Activated T-cell treated with anti-CD3 and anti-CD28 coated beads, Interleukin-2, amount 50 U/mL, for 24 hours (primary cell): Measurements from ENCODE around the gene BANP.
"Not testable (repeated sequence)": the region's sequence is repeated elsewhere in the genome, so short reads cannot be mapped to it uniquely, and the experiment has no call there.

ENCODE experiments used
- DNase-seq: peaks from one replicate; pipeline ENCODE4 v3.0.0-alpha.2; 2020
- H3K27ac Mint-ChIP-seq: 2 replicates; pipeline ENCODE4 v1.8.0; 2020; ENCODE audit warnings: mild to moderate bottlenecking, mixed read lengths
- H3K27me3 Mint-ChIP-seq: 2 replicates; pipeline ENCODE4 v1.8.0; 2020; ENCODE audit warnings: mixed read lengths
- H3K36me3 Mint-ChIP-seq: 2 replicates; pipeline ENCODE4 v1.8.0; 2020; ENCODE audit warnings: low read depth, mixed read lengths
- H3K4me1 Mint-ChIP-seq: 2 replicates; pipeline ENCODE4 v1.8.0; 2020; ENCODE audit warnings: low read depth, mixed read lengths
- H3K4me3 Mint-ChIP-seq: 2 replicates; pipeline ENCODE4 v1.8.0; 2020; ENCODE audit warnings: mild to moderate bottlenecking, moderate library complexity, mixed read lengths
- H3K9me3 Mint-ChIP-seq: 2 replicates; pipeline ENCODE4 v1.8.0; 2020; ENCODE audit warnings: mixed read lengths

Gene BANP

GRCh38 chr16:87963400-87963799 lies 12.2 kb downstream of the BANP start:
- DNase-seq: peak; percentile 74
- peaks cover 86% of the 10 kb centered on the region for H3K4me1 Mint-ChIP-seq
- peak overlapping the region; percentile 98 for H3K27ac Mint-ChIP-seq

GRCh38 chr16:87964049-87964659 lies 12.9 kb downstream of the BANP start:
- Mint-ChIP-seq H3K4me3 (peak overlapping the region; percentile 61), H3K27me3 (no peaks in the 10 kb centered on the region), H3K27ac (peak overlapping the region; percentile 98), H3K9me3 (no peaks in the 10 kb centered on the region), H3K4me1 (peaks cover 85% of the 10 kb centered on the region), H3K36me3 (peaks cover 20% of the 10 kb centered on the region)
- no peak for DNase-seq

More at GRCh38 chr16:87963400-87963799, 12.2 kb downstream of the BANP start:
- Mint-ChIP-seq H3K9me3 (no peaks in the 10 kb centered on the region), H3K36me3 (peaks cover 20% of the 10 kb centered on the region), H3K27me3 (no peaks in the 10 kb centered on the region), H3K4me3 (peak overlapping the region; percentile 61)

GRCh38 chr16:87965417-87965816 lies 14.2 kb downstream of the BANP start:
- peaks cover 26% of the 10 kb centered on the region for H3K36me3 Mint-ChIP-seq
- no peak overlapping the region for H3K4me3 Mint-ChIP-seq
- H3K27ac Mint-ChIP-seq: peak overlapping the region; percentile 98
- no peak for DNase-seq
- H3K27me3 Mint-ChIP-seq: no peaks in the 10 kb centered on the region
- H3K4me1 Mint-ChIP-seq: peaks cover 80% of the 10 kb centered on the region
- no peaks in the 10 kb centered on the region for H3K9me3 Mint-ChIP-seq

GRCh38 chr16:87966064-87966645 lies 14.9 kb downstream of the BANP start:
- DNase-seq: no peak
- Mint-ChIP-seq H3K4me3 (peak overlapping the region; percentile 53), H3K27me3 (no peaks in the 10 kb centered on the region), H3K4me1 (peaks cover 76% of the 10 kb centered on the region), H3K36me3 (peaks cover 26% of the 10 kb centered on the region), H3K27ac (peak overlapping the region; percentile 87), H3K9me3 (peaks cover 3% of the 10 kb centered on the region)

GRCh38 chr16:87966685-87967185 lies 15.5 kb downstream of the BANP start:
- Mint-ChIP-seq H3K27me3 (no peaks in the 10 kb centered on the region), H3K27ac (peak overlapping the region; percentile 87), H3K36me3 (peaks cover 27% of the 10 kb centered on the region), H3K4me1 (peaks cover 71% of the 10 kb centered on the region), H3K9me3 (peaks cover 9% of the 10 kb centered on the region), H3K4me3 (peak overlapping the region; percentile 53)
- no peak for DNase-seq

- peaks cover 41% of the 10 kb centered on the region for H3K36me3 Mint-ChIP-seq
- no peak overlapping the region for H3K4me3 Mint-ChIP-seq
- peak overlapping the region; percentile 34 for H3K27ac Mint-ChIP-seq
- no peaks in the 10 kb centered on the region for H3K27me3 Mint-ChIP-seq
- peaks cover 67% of the 10 kb centered on the region for H3K4me1 Mint-ChIP-seq
- DNase-seq: no peak
- peaks cover 11% of the 10 kb centered on the region for H3K9me3 Mint-ChIP-seq
Observed at GRCh38 chr16:87968541-87968940, 17.3 kb downstream of the BANP start.

- Mint-ChIP-seq H3K4me3 (no peak overlapping the region), H3K27ac (no peak overlapping the region), H3K36me3 (peaks cover 49% of the 10 kb centered on the region), H3K4me1 (peaks cover 58% of the 10 kb centered on the region), H3K27me3 (no peaks in the 10 kb centered on the region), H3K9me3 (peaks cover 11% of the 10 kb centered on the region)
- DNase-seq: no peak
Observed at GRCh38 chr16:87970186-87970585, 19.0 kb downstream of the BANP start.

GRCh38 chr16:87971933-87972332 lies 20.7 kb downstream of the BANP start:
- Mint-ChIP-seq H3K27me3 (no peaks in the 10 kb centered on the region), H3K4me1 (peaks cover 52% of the 10 kb centered on the region), H3K36me3 (peaks cover 64% of the 10 kb centered on the region), H3K27ac (no peak overlapping the region), H3K9me3 (peaks cover 11% of the 10 kb centered on the region), H3K4me3 (no peak overlapping the region)
- no peak for DNase-seq

GRCh38 chr16:87973717-87974116 lies 22.5 kb downstream of the BANP start:
- no peak for DNase-seq
- H3K27me3 Mint-ChIP-seq: no peaks in the 10 kb centered on the region
- peaks cover 71% of the 10 kb centered on the region for H3K36me3 Mint-ChIP-seq
- H3K27ac Mint-ChIP-seq: peak overlapping the region; percentile 16
- H3K9me3 Mint-ChIP-seq: peaks cover 11% of the 10 kb centered on the region
- H3K4me3 Mint-ChIP-seq: no peak overlapping the region
- peaks cover 51% of the 10 kb centered on the region for H3K4me1 Mint-ChIP-seq

GRCh38 chr16:87974178-87974577 lies 22.9 kb downstream of the BANP start:
- peak overlapping the region; percentile 2 for H3K27ac Mint-ChIP-seq
- no peak for DNase-seq
- H3K9me3 Mint-ChIP-seq: peaks cover 11% of the 10 kb centered on the region
- peaks cover 52% of the 10 kb centered on the region for H3K4me1 Mint-ChIP-seq
- H3K27me3 Mint-ChIP-seq: no peaks in the 10 kb centered on the region
- no peak overlapping the region for H3K4me3 Mint-ChIP-seq
- H3K36me3 Mint-ChIP-seq: peaks cover 73% of the 10 kb centered on the region

- peaks cover 74% of the 10 kb centered on the region for H3K36me3 Mint-ChIP-seq
- H3K27ac Mint-ChIP-seq: peak overlapping the region; percentile 51
- peaks cover 65% of the 10 kb centered on the region for H3K4me1 Mint-ChIP-seq
Observed at GRCh38 chr16:87976665-87977064, 25.4 kb downstream of the BANP start.

GRCh38 chr16:87978127-87978526 lies 26.9 kb downstream of the BANP start:
- DNase-seq: no peak
- Mint-ChIP-seq H3K36me3 (peaks cover 75% of the 10 kb centered on the region), H3K4me1 (peaks cover 72% of the 10 kb centered on the region), H3K27ac (peak overlapping the region; percentile 64), H3K4me3 (no peak overlapping the region), H3K27me3 (no peaks in the 10 kb centered on the region), H3K9me3 (no peaks in the 10 kb centered on the region)

More at GRCh38 chr16:87976665-87977064, 25.4 kb downstream of the BANP start:
- H3K4me3 Mint-ChIP-seq: no peak overlapping the region
- DNase-seq: no peak
- peaks cover 3% of the 10 kb centered on the region for H3K9me3 Mint-ChIP-seq
- H3K27me3 Mint-ChIP-seq: no peaks in the 10 kb centered on the region

- Mint-ChIP-seq H3K9me3 (no peaks in the 10 kb centered on the region), H3K27me3 (no peaks in the 10 kb centered on the region), H3K4me3 (no peak overlapping the region), H3K36me3 (peaks cover 84% of the 10 kb centered on the region), H3K4me1 (peaks cover 78% of the 10 kb centered on the region), H3K27ac (peak overlapping the region; percentile 71)
- DNase-seq: no peak
Observed at GRCh38 chr16:87979352-87979751, 28.1 kb downstream of the BANP start.

- not testable (repeated sequence) for H3K9me3 Mint-ChIP-seq, H3K4me3 Mint-ChIP-seq
- H3K36me3 Mint-ChIP-seq: peaks cover 86% of the 10 kb centered on the region
Observed at GRCh38 chr16:87979911-87980630, 28.8 kb downstream of the BANP start.

GRCh38 chr16:87981376-87981775 lies 30.1 kb downstream of the BANP start:
- DNase-seq, H3K4me3 Mint-ChIP-seq, H3K9me3 Mint-ChIP-seq, H3K27me3 Mint-ChIP-seq: not testable (repeated sequence)
- Mint-ChIP-seq H3K4me1 (peaks cover 90% of the 10 kb centered on the region), H3K27ac (peak overlapping the region; percentile 88), H3K36me3 (peaks cover 88% of the 10 kb centered on the region)

More at GRCh38 chr16:87979911-87980630, 28.8 kb downstream of the BANP start:
- not testable (repeated sequence) for DNase-seq, H3K27me3 Mint-ChIP-seq
- H3K4me1 Mint-ChIP-seq: peaks cover 82% of the 10 kb centered on the region
- peak overlapping the region; percentile 89 for H3K27ac Mint-ChIP-seq
